GM18519 (cell line): ENCODE results near the gene CD200R1.

ENCODE experiments used
- ATAC-seq: cut with Tn5 transposase; IDR thresholded peaks from one replicate; pipeline ENCODE4 v1.9.1; 2021; ENCODE audit warnings: mild to moderate bottlenecking, moderate library complexity; ENCODE audit not compliant: unreplicated experiment, low FRiP score

Gene CD200R1

GRCh38 chr3:112894258-112894657 is 80.6 kb downstream of the CD200R1 start:
- no peak for ATAC-seq

GRCh38 chr3:112889357-112889756 is 85.5 kb downstream of the CD200R1 start:
- ATAC-seq = no peak

DNA sequence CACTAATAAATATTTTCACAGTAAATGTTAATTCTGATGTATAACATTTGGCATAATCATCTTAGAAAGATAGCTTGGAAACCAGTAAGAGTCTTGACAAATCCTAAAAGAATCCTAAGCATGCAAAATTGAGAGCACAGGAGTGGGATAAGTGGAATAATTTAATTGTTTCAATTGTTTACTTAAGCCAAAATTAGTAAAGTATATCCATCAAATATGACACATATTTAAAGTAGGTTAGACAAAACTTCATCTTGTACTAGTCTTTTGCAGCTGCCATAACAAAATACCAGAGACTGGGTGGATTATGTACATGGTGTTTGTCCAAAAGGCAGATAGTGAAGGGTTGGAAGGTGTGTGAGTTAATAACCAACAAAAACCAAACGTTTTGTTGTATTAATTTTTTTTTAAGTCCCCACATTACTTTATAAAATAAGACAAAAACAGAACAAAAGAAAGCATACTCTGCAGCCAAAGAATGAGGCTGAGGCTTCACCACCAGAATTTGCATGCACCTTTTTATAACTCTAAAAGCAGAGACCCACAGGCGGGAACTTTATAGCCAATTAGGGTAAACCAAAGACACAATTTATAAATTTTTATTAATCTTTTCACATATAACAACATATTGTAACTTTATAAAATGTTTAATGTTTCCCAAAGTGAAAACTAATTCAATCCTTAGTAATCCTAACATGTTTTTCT is 86.4 kb downstream of the CD200R1 start:
- no peak for ATAC-seq

GRCh38 chr3:112884678-112885290 is 90.1 kb downstream of the CD200R1 start:
- ATAC-seq = no peak

- no peak for ATAC-seq
These were observed 93.0 kb downstream of the CD200R1 start for GRCh38 chr3:112881891-112882290.

GRCh38 chr3:112875561-112875960 is 99.3 kb downstream of the CD200R1 start:
- no peak for ATAC-seq

- no peak for ATAC-seq
These were observed 100.2 kb downstream of the CD200R1 start for GRCh38 chr3:112874725-112875124.

DNA sequence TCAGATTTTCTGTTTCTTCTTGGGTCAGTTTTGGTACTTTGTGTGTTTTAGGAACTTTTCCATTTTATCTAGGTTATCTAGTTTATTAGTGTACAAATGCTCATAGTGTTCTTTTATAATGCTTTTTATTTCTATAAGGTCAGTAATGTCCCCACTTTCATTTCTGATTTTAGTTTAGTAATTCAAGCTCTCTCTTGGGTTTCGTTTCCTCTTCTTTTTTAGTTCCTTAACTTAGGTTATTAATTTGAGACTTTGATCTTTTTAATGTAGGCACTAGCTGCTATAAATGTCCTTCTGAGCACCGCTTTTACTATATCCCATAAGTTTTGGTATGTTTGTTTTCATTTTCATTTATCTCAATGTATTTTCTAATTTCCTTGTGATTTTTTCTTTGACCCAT is 101.3 kb downstream of the CD200R1 start:
- ATAC-seq = no peak

DNA sequence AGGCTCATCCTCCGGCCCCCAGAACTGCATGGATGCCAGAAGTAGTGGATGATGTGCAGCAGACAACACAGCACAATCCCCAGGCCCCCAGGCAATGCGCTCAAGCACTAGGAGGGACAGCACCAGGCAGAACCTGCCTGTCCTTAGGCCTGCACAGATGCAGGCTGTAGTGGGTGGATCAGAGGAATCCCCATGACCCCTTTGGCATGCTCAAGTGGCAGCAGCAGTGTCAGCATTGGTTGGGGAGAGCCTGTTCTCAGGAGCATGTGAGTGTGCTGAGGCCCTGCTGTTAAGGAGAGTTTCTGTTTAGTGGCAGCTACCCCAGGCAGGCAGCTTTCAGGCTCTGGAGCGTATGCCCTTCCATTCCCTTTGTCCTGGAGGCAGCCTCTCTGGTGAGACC is 103.2 kb downstream of the CD200R1 start:
- ATAC-seq = no peak
